Measurements from ENCODE around the gene ZNF662. TPM values are rescaled to one million over a fixed set of nuclear protein-coding genes. Genes with fewer than 3 reads are reported as not detected.
A peak's percentile ranks its signal among the peaks of the same experiment; 100 is the strongest.

Gene ZNF662
- total RNA-seq, 1 experiment from 2014 or later: 0.04 TPM

DNA sequence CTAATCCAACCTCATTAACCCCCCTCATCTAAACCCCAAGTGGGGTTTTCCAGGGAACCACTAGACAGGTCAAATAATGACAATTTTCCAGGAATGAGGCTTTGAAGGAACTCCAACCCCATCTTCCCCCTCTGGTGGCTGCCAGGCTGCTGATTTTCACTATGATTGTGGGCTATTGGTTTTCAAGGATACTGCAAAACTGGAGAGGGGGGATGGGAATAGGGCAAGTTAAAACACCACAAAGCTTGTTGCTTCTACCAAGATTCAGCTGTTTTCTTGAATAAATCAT is 10.4 kb upstream of the ZNF662 start:
- Histone ChIP-seq H3K27ac (ENCODE audit: low read length) (no peak overlapping the region), H3K79me2 (ENCODE audit: low read length) (no peaks in the 10 kb centered on the region), H3K27me3 (ENCODE audit: low read length) (no peaks in the 10 kb centered on the region), H3K36me3 (ENCODE audit: low read depth, low read length) (0 out of 2 replicates have a peak, but pooled peaks cover 3% of the 10 kb centered on the region), H4K20me1 (ENCODE audit: low read length) (no peaks in the 10 kb centered on the region), H3K9me3 (ENCODE audit: low read length) (no peaks in the 10 kb centered on the region), H3K4me3 (ENCODE audit: low read length) (no peak overlapping the region), H2AFZ (ENCODE audit: low read length) (no peak overlapping the region), H3F3A (ENCODE audit: low read length, unreplicated experiment) (no peaks in the 10 kb centered on the region), H3K9ac (ENCODE audit: low read length) (no peak overlapping the region), H3K4me2 (ENCODE audit: low read length) (no peak overlapping the region), H3K4me1 (ENCODE audit: insufficient read depth, low read length) (peaks cover 32% of the 10 kb centered on the region), H3K9me2 (replicated peaks; ENCODE audit: low read length) (no peaks in the 10 kb centered on the region)
- no TSS peak for BruUV-seq (replicated peaks)
- no peak for ATAC-seq
- ChIA-PET CTCF (no interaction called here), POLR2A (ENCODE audit: unreplicated experiment) (no interaction called here)
- DNase-seq: no peak
- no peak for TF ChIP-seq EZH2 (IDR thresholded peaks at IDR 0.05; ENCODE audit: low read length, unreplicated experiment)
- TF ChIP-seq, protein P1, sequence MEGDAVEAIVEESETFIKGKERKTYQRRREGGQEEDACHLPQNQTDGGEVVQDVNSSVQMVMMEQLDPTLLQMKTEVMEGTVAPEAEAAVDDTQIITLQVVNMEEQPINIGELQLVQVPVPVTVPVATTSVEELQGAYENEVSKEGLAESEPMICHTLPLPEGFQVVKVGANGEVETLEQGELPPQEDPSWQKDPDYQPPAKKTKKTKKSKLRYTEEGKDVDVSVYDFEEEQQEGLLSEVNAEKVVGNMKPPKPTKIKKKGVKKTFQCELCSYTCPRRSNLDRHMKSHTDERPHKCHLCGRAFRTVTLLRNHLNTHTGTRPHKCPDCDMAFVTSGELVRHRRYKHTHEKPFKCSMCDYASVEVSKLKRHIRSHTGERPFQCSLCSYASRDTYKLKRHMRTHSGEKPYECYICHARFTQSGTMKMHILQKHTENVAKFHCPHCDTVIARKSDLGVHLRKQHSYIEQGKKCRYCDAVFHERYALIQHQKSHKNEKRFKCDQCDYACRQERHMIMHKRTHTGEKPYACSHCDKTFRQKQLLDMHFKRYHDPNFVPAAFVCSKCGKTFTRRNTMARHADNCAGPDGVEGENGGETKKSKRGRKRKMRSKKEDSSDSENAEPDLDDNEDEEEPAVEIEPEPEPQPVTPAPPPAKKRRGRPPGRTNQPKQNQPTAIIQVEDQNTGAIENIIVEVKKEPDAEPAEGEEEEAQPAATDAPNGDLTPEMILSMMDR (conservative IDR thresholded peaks at IDR 0.05; ENCODE audit: low read depth, low read length): no peak
- TF ChIP-seq EZH2phosphoT487 (IDR thresholded peaks at IDR 0.05; ENCODE audit: borderline replicate concordance, low read length): no peak
- intact Hi-C loops (cut with micrococcal nuclease): no loop called here

DNA sequence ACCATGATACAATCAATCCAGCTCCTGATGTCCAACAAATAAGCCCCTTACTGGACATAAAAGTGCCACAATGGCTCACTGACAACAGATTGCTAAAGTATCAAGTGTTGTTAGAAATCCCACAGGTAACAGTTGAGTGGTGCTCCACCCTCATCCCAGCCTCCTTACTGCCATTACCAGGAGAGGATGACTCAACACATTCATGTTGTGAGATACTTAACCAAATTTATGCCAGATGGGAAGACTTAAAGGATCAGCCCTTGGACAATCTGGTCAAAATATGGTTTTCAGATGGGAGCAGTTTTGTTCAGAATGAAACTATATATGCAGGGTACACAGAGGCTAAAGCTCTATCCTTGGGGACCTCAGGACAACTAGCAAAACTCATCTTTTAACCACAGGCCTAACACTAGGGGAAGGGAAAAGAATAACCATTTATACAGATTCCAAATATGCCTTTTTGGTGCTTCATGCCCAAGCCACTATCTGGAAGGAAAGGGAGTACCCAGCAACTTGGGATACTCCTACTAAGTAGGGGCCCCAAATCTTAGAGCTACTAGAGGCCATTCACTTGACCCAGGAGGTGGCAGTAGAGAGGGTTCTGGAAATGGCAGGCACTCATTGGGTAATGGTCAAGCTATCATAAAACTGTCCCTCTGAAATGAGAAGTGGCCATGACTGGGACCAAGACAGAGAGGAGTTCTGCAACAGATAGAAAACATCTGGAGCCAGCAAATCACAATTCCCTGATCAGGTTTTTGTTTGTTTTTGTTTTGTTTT is 6.9 kb upstream of the ZNF662 start:
- H3K27ac ChIP-seq (ENCODE audit: low read length): no peak overlapping the region
- CTCF ChIA-PET: no interaction called here
- ATAC-seq: no peak

More for the DNA sequence above, 6.9 kb upstream of the ZNF662 start:
- H3K9me3 ChIP-seq (ENCODE audit: low read length): no peaks in the 10 kb centered on the region
- H3K4me2 ChIP-seq (ENCODE audit: low read length): no peak overlapping the region
- H3K4me3 ChIP-seq (ENCODE audit: low read length): no peak overlapping the region
- H3K36me3 ChIP-seq (ENCODE audit: low read depth, low read length): 0 out of 2 replicates have a peak, but pooled peaks cover 3% of the 10 kb centered on the region
- no peak for TF ChIP-seq EZH2phosphoT487 (IDR thresholded peaks at IDR 0.05; ENCODE audit: borderline replicate concordance, low read length)
- TF ChIP-seq, protein P1 (conservative IDR thresholded peaks at IDR 0.05; ENCODE audit: low read depth, low read length): peak; percentile 14; the same call in 1 of the 2 replicates
- no peak overlapping the region for H3K9ac ChIP-seq (ENCODE audit: low read length)
- POLR2A ChIA-PET (ENCODE audit: unreplicated experiment): no interaction called here
- no peaks in the 10 kb centered on the region for H3K27me3 ChIP-seq (ENCODE audit: low read length)
- H4K20me1 ChIP-seq (ENCODE audit: low read length): no peaks in the 10 kb centered on the region
- no peaks in the 10 kb centered on the region for H3K79me2 ChIP-seq (ENCODE audit: low read length)
- DNase-seq: no peak
- H3K4me1 ChIP-seq (ENCODE audit: insufficient read depth, low read length): peaks cover 42% of the 10 kb centered on the region
- no peak overlapping the region for H2AFZ ChIP-seq (ENCODE audit: low read length)
- intact Hi-C loops (cut with micrococcal nuclease): no loop called here
- H3K9me2 ChIP-seq (replicated peaks; ENCODE audit: low read length): no peaks in the 10 kb centered on the region
- peaks cover 4% of the 10 kb centered on the region for H3F3A ChIP-seq (ENCODE audit: low read length, unreplicated experiment)
- no TSS peak for BruUV-seq (replicated peaks)

All from PC-3 (cell line).